HG03432 (cell line): ENCODE data around the gene SLC28A3.

Experiments
- ATAC-seq: cut with Tn5 transposase; IDR thresholded peaks from one replicate; pipeline ENCODE4 v1.9.1; 2021; ENCODE audit warnings: mild to moderate bottlenecking, moderate library complexity; ENCODE audit not compliant: unreplicated experiment

The SLC28A3 gene

DNA sequence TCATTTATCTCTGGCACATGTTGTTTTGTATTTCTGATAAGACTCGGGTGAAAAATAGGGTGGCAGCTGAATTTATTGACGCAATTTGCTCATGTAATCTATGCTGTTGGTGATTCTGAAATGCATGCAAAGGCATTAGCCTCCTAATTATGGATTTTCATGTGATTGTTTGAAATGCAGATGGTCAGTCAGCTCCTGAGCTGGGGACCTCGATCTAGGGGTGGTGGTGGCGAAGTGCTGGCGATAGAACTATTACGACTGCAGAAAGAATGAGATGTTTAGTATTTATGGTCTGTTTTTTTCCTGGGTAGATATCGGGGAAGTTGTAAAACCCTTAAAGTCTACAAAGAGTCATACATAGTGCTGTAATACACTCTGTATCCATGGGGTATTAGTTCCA is 88.6 kb downstream of the SLC28A3 start:
- no peak for ATAC-seq

DNA sequence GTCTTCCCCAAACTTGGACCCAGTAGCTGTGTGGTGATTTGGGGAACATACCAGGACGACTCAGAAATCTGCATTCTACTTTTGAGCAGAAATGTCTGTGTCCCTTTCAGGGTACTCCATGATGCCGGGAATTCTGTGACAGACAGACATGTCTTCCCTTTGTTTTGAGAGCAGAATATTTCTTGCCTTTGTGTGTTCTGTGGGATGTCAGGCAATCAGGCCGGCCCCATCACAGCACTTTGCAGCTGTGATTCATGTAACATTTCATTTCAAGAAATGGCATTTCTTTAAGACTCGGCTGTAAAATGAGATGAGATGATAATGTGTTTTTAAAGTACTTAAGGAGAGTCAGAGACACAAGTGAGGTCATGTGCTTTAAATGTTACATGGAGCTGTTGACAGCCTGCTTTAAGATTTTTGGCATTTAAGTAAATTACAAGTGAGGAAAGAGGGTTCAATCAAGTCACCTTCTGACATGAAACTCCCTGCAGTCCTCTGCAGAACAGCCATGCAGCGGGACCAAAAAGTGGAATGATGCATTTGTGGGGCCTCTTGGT is 98.7 kb downstream of the SLC28A3 start:
- no peak for ATAC-seq

DNA sequence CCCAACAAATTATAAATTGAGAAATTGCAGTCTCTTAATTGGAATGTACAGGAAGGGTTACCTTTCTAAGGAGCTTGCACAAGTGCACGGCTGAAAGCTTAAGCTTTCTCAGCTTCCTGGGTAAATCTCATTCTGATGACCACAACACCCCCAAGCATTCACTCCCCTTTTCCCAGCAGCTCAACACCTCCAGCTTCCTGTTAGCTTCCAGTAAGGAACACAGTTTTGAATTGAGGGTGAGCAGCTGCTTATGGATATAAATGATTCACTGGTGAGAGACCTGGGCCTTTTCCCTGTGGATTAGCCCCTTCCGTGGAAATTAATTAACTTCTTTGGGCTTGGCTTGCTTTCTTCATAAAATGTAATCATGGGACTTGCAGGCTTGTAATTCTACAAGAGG is 101.2 kb downstream of the SLC28A3 start:
- no peak for ATAC-seq

DNA sequence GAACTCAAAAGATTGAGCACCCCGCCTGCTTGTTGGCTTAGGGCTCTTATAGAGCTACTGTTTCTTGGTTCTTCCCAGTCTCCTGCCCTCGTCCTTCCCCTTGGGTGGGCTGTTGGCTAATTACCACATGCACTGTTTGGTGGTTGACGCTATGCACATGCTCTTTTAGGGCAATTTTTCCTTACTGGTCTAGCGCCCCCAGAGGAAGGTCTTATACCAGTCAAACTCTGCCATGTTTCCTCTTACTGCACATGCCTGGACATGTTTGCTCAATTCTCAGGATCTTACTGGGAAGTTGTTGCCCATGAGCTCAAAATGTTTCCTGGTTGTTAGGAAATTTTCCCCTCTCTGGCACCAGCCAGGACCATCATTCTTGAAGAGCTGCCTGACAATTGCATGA is 101.9 kb downstream of the SLC28A3 start:
- ATAC-seq: no peak

DNA sequence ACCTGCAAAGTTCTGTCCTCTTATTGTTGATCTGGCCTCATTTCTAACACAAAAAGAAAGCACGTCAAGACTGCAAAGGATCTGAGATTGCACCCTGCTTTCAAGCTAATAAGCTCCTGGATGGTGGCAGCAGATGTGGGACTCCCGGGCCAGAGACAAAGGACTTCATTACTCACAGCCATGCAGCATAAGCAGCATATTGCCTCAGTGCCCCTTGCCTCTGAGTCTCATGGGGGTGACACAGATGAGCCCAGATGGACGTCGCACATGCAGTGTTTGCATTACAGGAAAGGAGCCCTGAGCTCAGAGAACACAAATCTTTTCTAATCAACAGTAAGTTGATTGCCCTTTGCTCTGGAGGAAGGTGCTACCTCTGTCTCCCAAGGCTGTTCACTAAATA is 105.0 kb downstream of the SLC28A3 start:
- ATAC-seq: no peak

DNA sequence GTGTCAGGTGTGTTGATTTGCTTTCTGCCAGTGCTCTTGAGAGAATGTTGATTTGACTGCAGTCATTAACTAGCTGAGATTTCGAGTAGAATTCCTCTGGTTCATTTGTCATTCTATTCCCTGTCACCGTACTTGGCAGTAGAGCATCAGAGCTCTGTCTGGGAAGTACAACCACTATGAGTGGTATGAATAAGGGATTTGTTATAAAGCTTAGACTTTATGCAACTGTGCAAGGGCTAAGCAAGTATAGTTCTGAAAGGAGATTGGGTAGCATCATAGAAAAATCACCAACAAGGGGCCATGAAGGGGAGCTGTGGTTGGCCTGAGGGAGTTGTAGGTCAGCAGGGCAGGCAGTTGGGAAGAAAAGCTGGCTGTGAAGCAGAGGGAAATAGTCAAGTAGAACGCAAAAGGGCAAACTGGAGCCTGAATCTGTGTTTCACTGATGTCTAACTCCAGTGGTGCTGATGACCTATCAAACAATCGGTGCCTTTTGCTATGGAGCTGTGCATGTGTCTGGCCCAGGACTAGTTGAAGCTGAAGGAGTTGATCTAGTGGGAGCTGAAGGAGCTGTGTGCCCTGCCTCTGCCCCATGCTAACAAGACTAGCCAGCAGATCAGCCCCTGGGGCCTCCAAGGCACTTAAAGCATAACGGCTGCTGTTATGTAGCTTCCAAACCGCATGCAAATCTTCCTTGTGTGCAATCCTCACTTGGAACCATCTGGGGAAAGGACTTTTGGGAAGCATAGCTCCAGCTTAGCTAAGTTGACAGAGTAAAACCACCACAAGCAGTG is 110.0 kb downstream of the SLC28A3 start:
- no peak for ATAC-seq

DNA sequence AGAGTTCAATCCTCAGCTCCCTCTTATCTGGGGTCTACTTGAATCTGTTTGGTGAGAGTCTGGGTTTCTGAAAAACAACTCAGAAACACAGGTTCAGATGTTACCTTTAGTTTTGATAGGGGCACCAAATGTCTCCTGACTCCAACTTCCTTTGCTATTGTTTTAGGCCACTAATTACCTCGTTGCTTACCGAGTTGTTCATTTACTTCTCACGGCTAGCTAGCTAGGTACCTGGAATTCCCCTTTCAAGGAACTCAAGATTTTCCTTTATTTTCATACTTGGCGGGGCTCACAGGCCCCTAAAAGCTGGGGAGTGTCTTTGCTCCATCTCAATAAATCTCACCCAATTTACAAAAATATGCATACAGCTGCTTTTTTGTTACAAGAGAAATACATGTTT is 111.4 kb downstream of the SLC28A3 start:
- ATAC-seq: no peak

DNA sequence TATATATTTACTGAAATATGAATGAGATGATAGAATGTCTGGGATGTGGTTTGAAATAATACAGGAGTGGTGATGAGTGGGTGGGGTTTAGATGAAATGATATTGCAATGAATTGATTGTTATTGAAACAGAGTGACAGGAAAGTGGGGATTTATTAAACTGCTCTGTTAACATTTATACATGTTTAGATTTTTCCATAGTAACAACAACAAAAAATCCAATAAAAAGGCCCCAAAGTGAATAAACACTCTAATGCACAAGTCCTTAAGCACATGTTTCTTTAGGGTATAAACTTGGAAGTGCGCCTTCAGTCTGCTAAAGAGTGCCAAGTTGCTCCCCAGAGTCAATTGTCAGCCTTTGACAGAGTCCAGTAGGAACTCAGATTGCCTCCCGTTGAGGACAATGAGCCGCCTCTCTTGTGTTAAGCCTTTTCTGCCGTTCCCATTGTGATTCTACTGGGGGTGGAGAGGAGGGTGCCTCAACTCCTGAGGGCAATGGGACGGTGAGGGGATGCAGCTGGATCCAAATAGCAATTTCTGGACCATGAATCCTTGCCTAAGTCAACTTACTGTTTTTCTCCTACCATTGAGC is 112.3 kb downstream of the SLC28A3 start:
- ATAC-seq: no peak

DNA sequence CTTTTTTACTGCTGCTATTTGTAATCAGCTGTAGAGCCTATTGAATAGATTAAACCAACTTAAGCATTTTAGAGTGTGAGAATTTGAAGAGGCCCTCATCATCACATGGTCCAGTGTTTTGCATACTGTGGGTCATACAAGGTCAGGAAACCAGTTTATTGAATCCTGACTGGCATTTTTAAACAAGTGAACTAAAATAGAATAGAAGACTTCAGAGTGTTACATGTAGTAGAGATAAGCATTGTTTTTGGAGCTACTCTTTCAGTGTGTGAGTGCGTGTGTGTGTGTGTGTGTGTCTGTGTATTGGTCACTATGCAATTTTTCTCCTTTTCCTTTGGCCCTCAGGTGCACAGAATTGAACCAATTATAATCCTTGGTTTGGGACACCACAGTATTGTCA is 114.4 kb downstream of the SLC28A3 start:
- ATAC-seq: no peak
